Liver (tissue), 9 donors: ENCODE results near the gene ATP5PD. TPM values are rescaled to one million over a fixed set of nuclear protein-coding genes. Genes with fewer than 3 reads are reported as not detected.

Source experiments
- DNase-seq: peaks from one replicate; pipeline ENCODE4 v3.0.0-alpha.2; 2017; ENCODE audit warnings: low spot score
- H3K27ac ChIP-seq, 2 donors: one replicate each; pipeline ENCODE4 v1.7.0; 2013; ENCODE audit warnings: inconsistent platforms in 2 of 2, low read length in 2 of 2, control low read depth in 1 of 2, low read depth in 1 of 2, mild to moderate bottlenecking in 1 of 2
- H3K27me3 ChIP-seq, 4 donors: one replicate each; pipeline versions ENCODE4 v1.6.1 to v1.7.0; 2013; ENCODE audit warnings: low read length in 3 of 4, inconsistent platforms in 1 of 4, mild to moderate bottlenecking in 1 of 4, moderate library complexity in 1 of 4; ENCODE audit not compliant: control insufficient read depth in 4 of 4, insufficient read depth in 4 of 4
- H3K36me3 ChIP-seq, 4 donors: one replicate each; pipeline versions ENCODE4 v1.6.1 to v1.7.0; 2013; ENCODE audit warnings: low read length in 3 of 4, mild to moderate bottlenecking in 3 of 4, low read depth in 1 of 4, moderate library complexity in 1 of 4; ENCODE audit not compliant: control insufficient read depth in 4 of 4, insufficient read depth in 3 of 4
- H3K4me1 ChIP-seq, 4 donors: one replicate each; pipeline versions ENCODE4 v1.6.1 to v1.7.0; 2013; ENCODE audit warnings: low read length in 3 of 4, mild to moderate bottlenecking in 3 of 4, moderate library complexity in 1 of 4; ENCODE audit not compliant: control insufficient read depth in 4 of 4, insufficient read depth in 4 of 4
- H3K4me3 ChIP-seq, 3 donors: one replicate each; pipeline versions ENCODE4 v1.6.1 to v1.7.0; 2013; ENCODE audit warnings: low read length in 3 of 3, control low read depth in 1 of 3, low read depth in 1 of 3, mild to moderate bottlenecking in 1 of 3
- H3K9ac ChIP-seq, 2 donors: one replicate each; pipeline ENCODE4 v1.7.0; 2013; ENCODE audit warnings: low read length in 2 of 2, mild to moderate bottlenecking in 2 of 2, moderate library complexity in 2 of 2, control low read depth in 1 of 2, low read depth in 1 of 2
- H3K9me3 ChIP-seq, 4 donors: one replicate each; pipeline versions ENCODE4 v1.6.1 to v1.7.0; 2013; ENCODE audit warnings: low read length in 3 of 4; ENCODE audit not compliant: control insufficient read depth in 4 of 4
- ATF3 ChIP-seq: IDR thresholded peaks from 2 replicates; pipeline ENCODE4 v1.6.1; 2016; ENCODE audit warnings: antibody characterized with exemption
- CTCF ChIP-seq: fragments of 150-350 bp; IDR thresholded peaks from 2 replicates; pipeline ENCODE4 v1.5.1; 2017; ENCODE audit warnings: improper control_type of control experiment, low read depth, low read length; ENCODE audit not compliant: missing input control
- FOXA1 ChIP-seq: IDR thresholded peaks from 2 replicates; pipeline ENCODE4 v1.6.1; 2016; ENCODE audit warnings: antibody characterized with exemption
- FOXA2 ChIP-seq: IDR thresholded peaks from 2 replicates; pipeline ENCODE4 v1.6.1; 2016; ENCODE audit warnings: antibody characterized with exemption
- GABPA ChIP-seq, 2 donors: IDR thresholded peaks in 1 of 2; conservative IDR thresholded peaks in 1 of 2; 2 replicates each; pipeline ENCODE4 v1.6.1; 2016; ENCODE audit warnings: antibody characterized with exemption in 2 of 2, mild to moderate bottlenecking in 1 of 2, moderate library complexity in 1 of 2
- HNF4A ChIP-seq, 2 donors: conservative IDR thresholded peaks; 2 replicates each; pipeline ENCODE4 v1.6.1; 2016; ENCODE audit warnings: antibody characterized with exemption in 2 of 2, mild to moderate bottlenecking in 2 of 2
- HNF4G ChIP-seq: IDR thresholded peaks from 2 replicates; pipeline ENCODE4 v1.6.1; 2016; ENCODE audit warnings: antibody characterized with exemption
- JUND ChIP-seq, 2 donors: IDR thresholded peaks; 2 replicates each; pipeline ENCODE4 v1.6.1; 2016; ENCODE audit warnings: antibody characterized with exemption in 2 of 2
- MAX ChIP-seq: IDR thresholded peaks from 2 replicates; pipeline ENCODE4 v1.6.1; 2016; ENCODE audit warnings: antibody characterized with exemption
- NR2F2 ChIP-seq: IDR thresholded peaks from 2 replicates; pipeline ENCODE4 v1.6.1; 2016; ENCODE audit warnings: antibody characterized with exemption
- RAD21 ChIP-seq, 2 donors: IDR thresholded peaks; 2 replicates each; pipeline ENCODE4 v1.6.1; 2016; ENCODE audit warnings: antibody characterized with exemption in 2 of 2, mild to moderate bottlenecking in 2 of 2
- REST ChIP-seq: IDR thresholded peaks from 2 replicates; pipeline ENCODE4 v1.6.1; 2016; ENCODE audit warnings: antibody characterized with exemption, mild to moderate bottlenecking
- RXRA ChIP-seq, 2 donors: IDR thresholded peaks; 2 replicates each; pipeline ENCODE4 v1.6.1; 2017 to 2018; ENCODE audit warnings: antibody characterized with exemption in 2 of 2, mild to moderate bottlenecking in 1 of 2
- SP1 ChIP-seq: IDR thresholded peaks from 2 replicates; pipeline ENCODE4 v1.6.1; 2018; ENCODE audit warnings: antibody characterized with exemption, mild to moderate bottlenecking
- TAF1 ChIP-seq: conservative IDR thresholded peaks from 2 replicates; pipeline ENCODE4 v1.6.1; 2016; ENCODE audit warnings: antibody characterized with exemption, mild to moderate bottlenecking
- ZBTB33 ChIP-seq: IDR thresholded peaks from 2 replicates; pipeline ENCODE4 v1.6.1; 2016; ENCODE audit warnings: antibody characterized with exemption
- WGBS: extraction: QIAGEN DNeasy Blood & Tissue Kit; methylation state at CpG from one replicate; pipeline ENCODE4 v1.1.7; 2013; 5-methylcytosine and 5-hydroxymethylcytosine counted together
- polyA plus RNA-seq, 2 donors: library from polyadenylated mRNA; stranded (reverse) in 1 of 2; unstranded in 1 of 2; fragments of 200-250 nt in 1 of 2; fragments of >200 nt in 1 of 2; fragmentation: Nextera tagmentation in 1 of 2; extraction: Ambion mirVana in 1 of 2; gene quantifications; one replicate each; pipeline versions ENCODE4 v1.2.1 to v1.2.3, GENCODE V29; 2013 to 2015
- total RNA-seq, 2 donors: library from RNA; depleted of rRNA; stranded (reverse); fragments of >200 nt; gene quantifications; one replicate each; pipeline ENCODE4 v1.2.3, GENCODE V29; 2014
- donor health status: healthy.
- donor health status: healthy.
- donor health status: healthy.
- donor health status: healthy.
- donor health status: healthy.

Gene ATP5PD
- total and polyA plus RNA-seq, 4 donors: 102 to 378 (median 184) TPM

- no peak for TF ChIP-seq CTCF
- no peak for TF ChIP-seq TAF1
Measured at GRCh38 chr17:75063201-75063600, 16.4 kb upstream of the ATP5PD start (continued).

GRCh38 chr17:75061618-75062017 lies 14.8 kb upstream of the ATP5PD start:
- peaks cover 13 to 30% (median 19%) of the 10 kb centered on the region in 4 donors for H3K36me3 ChIP-seq
- H3K9me3 ChIP-seq: no peaks in the 10 kb centered on the region
- peaks cover 0 to 11% (median 5%) of the 10 kb centered on the region in 4 donors for H3K4me1 ChIP-seq
- TF ChIP-seq TAF1: no peak
- TF ChIP-seq RAD21 (IDR thresholded peaks at IDR 0.05): no peak
- no peak for TF ChIP-seq SP1
- TF ChIP-seq MAX: no peak
- no peak for TF ChIP-seq NR2F2
- no peak for TF ChIP-seq REST
- TF ChIP-seq CTCF: no peak
- TF ChIP-seq ATF3: no peak
- no peak for TF ChIP-seq JUND (IDR thresholded peaks at IDR 0.05)
- TF ChIP-seq ZBTB33: no peak
- TF ChIP-seq HNF4A (conservative IDR thresholded peaks at IDR 0.05): no peak
- no peak for TF ChIP-seq FOXA2
- TF ChIP-seq RXRA (IDR thresholded peaks at IDR 0.05): no peak
- no peak for TF ChIP-seq FOXA1
- no peak for TF ChIP-seq HNF4G
- no peak for TF ChIP-seq GABPA (IDR thresholded peaks at IDR 0.05 in 1 of 2, conservative IDR thresholded peaks at IDR 0.05 in 1 of 2)
- no peak overlapping the region for H3K27ac ChIP-seq
- no peak overlapping the region for H3K9ac ChIP-seq
- no peak overlapping the region for H3K4me3 ChIP-seq
- WGBS: 93% methylated on average over 8 of the region's 8 CpGs
- DNase-seq: no peak
- no peaks in the 10 kb centered on the region for H3K27me3 ChIP-seq
